CD4-positive, alpha-beta T cell treated with Interleukin-10 for 1 hour (primary cell): Measurements from ENCODE around the gene IRX3.

Source experiments
- DNase-seq: peaks from one replicate; pipeline ENCODE4 v3.0.0-alpha.2; 2020

IRX3 gene

GRCh38 chr16:54286366-54287130 lies at the start of gene IRX3:
Gene IRX3, minus strand, starts transcription at chr16:54286787. Its CDS starts 737 bp downstream, at chr16:54286050.
- no peak for DNase-seq

GRCh38 chr16:54335230-54335629 lies 48.6 kb upstream of the IRX3 start:
- no peak for DNase-seq

- no peak for DNase-seq
Observed at GRCh38 chr16:54334208-54334607, 47.6 kb upstream of the IRX3 start.

- DNase-seq: no peak
Observed at GRCh38 chr16:54331241-54332002, 44.8 kb upstream of the IRX3 start.

- DNase-seq: no peak
Observed at GRCh38 chr16:54327609-54328008, 41.0 kb upstream of the IRX3 start.

- no peak for DNase-seq
Observed at GRCh38 chr16:54326266-54326662, 39.7 kb upstream of the IRX3 start.

- no peak for DNase-seq
Observed at GRCh38 chr16:54325616-54326265, 39.2 kb upstream of the IRX3 start.

- no peak for DNase-seq
Observed at GRCh38 chr16:54324716-54325115, 38.1 kb upstream of the IRX3 start.

GRCh38 chr16:54320697-54321340 lies 34.2 kb upstream of the IRX3 start:
- DNase-seq: no peak

GRCh38 chr16:54318941-54319340 lies 32.4 kb upstream of the IRX3 start:
- DNase-seq: no peak

- DNase-seq: no peak
Observed at GRCh38 chr16:54317101-54317611, 30.6 kb upstream of the IRX3 start.

- no peak for DNase-seq
Observed at GRCh38 chr16:54316095-54316889, 29.7 kb upstream of the IRX3 start.

- no peak for DNase-seq
Observed at GRCh38 chr16:54313789-54314188, 27.2 kb upstream of the IRX3 start.

- no peak for DNase-seq
Observed at GRCh38 chr16:54312502-54312991, 26.0 kb upstream of the IRX3 start.

GRCh38 chr16:54309341-54309740 lies 22.8 kb upstream of the IRX3 start:
- DNase-seq: no peak

GRCh38 chr16:54305080-54305479 lies 18.5 kb upstream of the IRX3 start:
- no peak for DNase-seq

- DNase-seq: no peak
Observed at GRCh38 chr16:54303613-54304012, 17.0 kb upstream of the IRX3 start.

GRCh38 chr16:54297154-54297553 lies 10.6 kb upstream of the IRX3 start:
- no peak for DNase-seq

- DNase-seq: no peak
Observed at GRCh38 chr16:54296543-54296942, 10.0 kb upstream of the IRX3 start.

- no peak for DNase-seq
Observed at GRCh38 chr16:54291656-54292487, 5.3 kb upstream of the IRX3 start.
